Stimulated activated memory B cell treated with anti-CD40 and anti-IgM and Interleukin-4, amounts not matched to agents 10 μg/mL and 1 μg/mL and 100 μg/mL, for 72 hours (primary cell): Measurements from ENCODE around the gene TMEM178B.
"Not testable (repeated sequence)": the region's sequence is repeated elsewhere in the genome, so short reads cannot be mapped to it uniquely, and the experiment has no call there.

Source experiments
- ATAC-seq: fragments of 150-1000 bp; cut with Tn5 transposase; 2 replicates; pipeline ENCODE4 v1.10.0; 2021
- H3K27ac Mint-ChIP-seq: one replicate; pipeline ENCODE4 v1.8.0; 2022; ENCODE audit warnings: mild to moderate bottlenecking, mixed read lengths
- H3K27me3 Mint-ChIP-seq: one replicate; pipeline ENCODE4 v1.8.0; 2022; ENCODE audit warnings: mixed read lengths
- H3K36me3 Mint-ChIP-seq: one replicate; pipeline ENCODE4 v1.8.0; 2022; ENCODE audit warnings: mixed read lengths
- H3K4me1 Mint-ChIP-seq: one replicate; pipeline ENCODE4 v1.8.0; 2022; ENCODE audit warnings: mixed read lengths
- H3K4me3 Mint-ChIP-seq: one replicate; pipeline ENCODE4 v1.8.0; 2022; ENCODE audit warnings: mild to moderate bottlenecking, moderate library complexity, mixed read lengths
- H3K9me3 Mint-ChIP-seq: one replicate; pipeline ENCODE4 v1.8.0; 2022; ENCODE audit warnings: mixed read lengths

TMEM178B gene

DNA sequence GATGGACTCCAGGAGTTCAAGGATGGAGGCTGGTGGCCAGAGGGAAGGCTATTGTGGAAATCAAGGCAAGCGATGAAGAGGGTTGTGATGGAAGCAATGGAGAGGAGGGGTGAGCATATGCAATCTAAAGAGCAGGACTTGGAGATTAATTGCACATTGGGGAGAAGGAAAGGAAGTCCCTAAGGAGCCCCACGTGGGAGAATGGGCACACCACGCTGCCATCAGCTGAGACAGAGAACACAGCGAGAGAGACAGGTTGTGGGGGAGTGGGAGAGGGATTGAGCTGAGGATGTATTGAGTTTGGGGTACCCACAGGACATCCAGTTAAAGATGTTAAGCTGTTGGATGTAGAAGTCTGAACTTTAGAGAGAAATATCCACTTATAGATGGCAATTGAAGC, 73.6 kb downstream of the TMEM178B start:
- Mint-ChIP-seq H3K4me3 (no peak overlapping the region), H3K36me3 (no peaks in the 10 kb centered on the region), H3K27me3 (no peaks in the 10 kb centered on the region), H3K27ac (no peak overlapping the region), H3K4me1 (no peaks in the 10 kb centered on the region), H3K9me3 (peaks cover 3% of the 10 kb centered on the region)
- ATAC-seq, result no peak

DNA sequence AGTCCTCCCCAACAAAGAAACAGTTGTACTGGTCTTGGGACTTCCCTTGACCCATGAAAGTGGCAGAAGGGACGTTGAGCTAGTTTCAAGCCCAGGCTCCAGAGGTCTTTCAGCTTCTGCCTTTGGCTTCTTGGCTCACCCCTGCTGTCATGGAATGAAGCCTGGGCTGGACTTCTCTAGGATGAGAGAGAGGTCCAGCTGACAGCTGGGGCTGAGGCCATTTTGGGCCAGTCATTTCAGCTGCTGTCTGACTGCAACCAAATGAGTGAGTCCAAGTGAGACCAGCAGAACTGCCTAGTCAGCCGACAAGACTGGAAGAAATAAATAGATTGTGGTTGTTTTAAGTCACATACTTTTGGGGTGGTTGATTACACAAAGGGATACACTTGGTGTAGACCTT, 76.6 kb downstream of the TMEM178B start:
- H3K9me3 Mint-ChIP-seq, result no peaks in the 10 kb centered on the region
- H3K27ac Mint-ChIP-seq, result no peak overlapping the region
- ATAC-seq, result no peak

DNA sequence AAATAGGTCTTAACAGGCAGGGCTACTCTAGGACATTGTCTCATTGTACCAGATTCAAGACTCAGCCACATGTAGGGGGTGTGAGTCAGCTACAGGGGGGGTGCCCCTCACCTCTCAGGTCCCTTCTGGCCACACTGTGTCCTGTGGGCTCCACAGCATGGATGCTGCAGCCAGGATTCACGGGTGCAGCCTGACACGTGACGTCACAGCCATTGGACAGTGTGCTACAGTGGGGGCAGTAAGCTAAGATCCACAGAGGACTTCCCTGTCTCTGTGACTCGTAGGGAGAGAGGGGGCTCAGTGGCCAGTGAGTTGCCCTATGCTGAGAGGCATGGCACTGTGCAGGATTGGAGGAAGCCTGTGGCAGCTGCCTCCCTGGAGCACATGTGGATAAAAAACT, 77.9 kb downstream of the TMEM178B start:
- Mint-ChIP-seq H3K4me1 (peaks cover 4% of the 10 kb centered on the region), H3K27me3 (no peaks in the 10 kb centered on the region), H3K4me3 (no peak overlapping the region), H3K36me3 (no peaks in the 10 kb centered on the region), H3K9me3 (no peaks in the 10 kb centered on the region), H3K27ac (no peak overlapping the region)
- peak; percentile 17 for ATAC-seq

More for the DNA sequence above, 76.6 kb downstream of the TMEM178B start:
- Mint-ChIP-seq H3K27me3 (no peaks in the 10 kb centered on the region), H3K36me3 (no peaks in the 10 kb centered on the region), H3K4me1 (no peaks in the 10 kb centered on the region), H3K4me3 (no peak overlapping the region)

DNA sequence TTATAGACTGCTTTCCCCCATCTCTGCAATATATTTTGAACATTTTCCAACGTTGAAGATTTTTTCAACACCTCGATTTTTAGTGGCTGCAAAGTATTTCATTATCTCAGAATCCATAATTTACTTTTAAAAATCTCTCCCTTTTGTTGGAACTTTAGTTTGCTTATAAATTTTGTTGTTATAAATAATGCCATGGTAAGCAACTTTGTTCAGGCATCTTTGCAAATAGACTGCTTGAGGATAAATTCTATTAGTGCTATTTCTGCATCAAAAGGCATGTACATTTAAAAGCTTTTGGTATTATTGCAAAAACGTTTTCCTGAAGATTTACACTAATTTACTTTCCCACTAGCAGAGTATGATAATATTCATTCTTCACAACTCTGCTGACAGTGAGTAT, 79.4 kb downstream of the TMEM178B start:
- Mint-ChIP-seq H3K9me3 (no peaks in the 10 kb centered on the region), H3K4me1 (peaks cover 18% of the 10 kb centered on the region), H3K27ac (no peak overlapping the region), H3K36me3 (no peaks in the 10 kb centered on the region), H3K27me3 (no peaks in the 10 kb centered on the region), H3K4me3 (no peak overlapping the region)
- no peak for ATAC-seq

DNA sequence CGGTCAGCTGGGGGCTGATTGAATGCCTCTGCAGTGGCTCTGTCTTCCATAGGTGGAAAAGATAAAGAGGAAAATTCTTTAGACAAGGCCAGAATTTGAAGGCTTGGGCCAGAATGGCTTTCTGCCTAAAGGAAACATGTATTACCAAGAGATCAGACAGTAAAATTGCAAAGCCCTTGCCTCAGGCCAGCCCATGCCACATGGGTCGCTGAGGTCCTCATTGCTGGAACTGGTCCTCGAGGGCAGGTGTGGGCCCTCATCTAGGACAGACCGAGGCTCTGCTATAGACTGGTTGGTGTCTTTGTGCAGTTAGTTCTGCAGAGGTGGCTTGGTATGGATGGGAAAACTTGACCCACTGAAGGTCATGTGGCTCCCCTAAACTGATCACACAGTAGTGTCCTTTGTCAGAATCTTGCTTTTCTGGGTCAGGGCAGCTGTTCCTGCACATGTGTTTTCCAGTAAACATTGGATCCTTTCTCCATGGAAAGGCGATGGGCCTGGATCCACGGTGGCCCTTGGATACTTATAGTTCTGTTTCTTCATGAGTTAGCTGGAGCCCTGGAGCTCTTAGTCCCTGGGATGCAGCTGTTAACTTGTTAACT, 80.4 kb downstream of the TMEM178B start:
- Mint-ChIP-seq H3K27me3 (no peaks in the 10 kb centered on the region), H3K27ac (no peak overlapping the region), H3K4me1 (peaks cover 26% of the 10 kb centered on the region), H3K9me3 (no peaks in the 10 kb centered on the region), H3K36me3 (no peaks in the 10 kb centered on the region), H3K4me3 (no peak overlapping the region)
- ATAC-seq, result no peak

DNA sequence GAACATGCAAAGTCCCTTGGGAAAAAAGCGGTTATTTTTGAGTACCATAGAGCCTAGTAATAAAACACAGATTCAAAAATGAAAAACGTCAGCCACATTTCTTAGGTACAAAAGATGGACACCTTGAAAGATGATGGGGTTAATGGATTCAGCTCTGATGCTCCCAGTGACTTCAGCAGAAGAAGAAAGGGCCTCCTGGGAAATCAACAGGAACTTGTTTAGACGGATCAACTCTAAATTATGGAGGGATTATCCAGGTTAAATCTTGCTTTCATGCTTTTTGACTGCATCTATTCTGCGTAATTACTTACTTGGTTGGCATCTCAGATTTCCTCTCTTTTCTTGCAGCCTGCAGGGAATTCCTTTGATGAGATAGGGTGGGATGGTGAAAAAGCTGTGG, 82.5 kb downstream of the TMEM178B start:
- Mint-ChIP-seq H3K27me3 (peaks cover 9% of the 10 kb centered on the region), H3K4me3 (no peak overlapping the region), H3K27ac (no peak overlapping the region), H3K4me1 (peaks cover 27% of the 10 kb centered on the region), H3K36me3 (no peaks in the 10 kb centered on the region), H3K9me3 (no peaks in the 10 kb centered on the region)
- no peak for ATAC-seq

DNA sequence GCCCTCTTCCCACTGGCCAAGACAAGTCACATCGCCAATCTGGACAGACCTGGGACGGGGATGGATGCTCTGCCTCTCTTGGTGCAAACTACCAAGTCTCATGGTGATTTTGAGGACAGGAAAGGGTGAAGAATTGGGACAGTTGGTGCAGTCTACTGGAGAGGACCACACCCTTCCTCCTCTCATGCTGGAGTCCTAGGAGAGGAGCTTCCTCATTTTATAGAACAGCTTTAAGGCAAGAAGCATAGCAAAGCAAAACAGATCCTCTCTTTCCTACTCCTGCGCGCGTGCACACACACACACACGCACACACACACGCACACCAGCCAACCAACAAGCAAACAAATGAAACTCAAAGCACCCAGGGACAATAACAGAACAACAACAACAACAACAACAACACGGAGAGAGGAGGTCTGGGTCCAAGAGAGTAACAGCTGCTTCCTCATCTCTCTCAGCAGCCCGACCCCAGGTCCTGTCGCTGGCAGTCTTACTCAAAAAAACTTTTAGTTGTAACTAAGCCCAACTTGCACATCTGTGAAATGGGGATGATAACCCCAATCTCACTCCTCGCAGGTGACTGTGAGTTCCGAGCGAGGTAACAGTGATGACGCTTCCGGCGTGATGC, 83.4 kb downstream of the TMEM178B start:
- Mint-ChIP-seq H3K27ac (peak overlapping the region; percentile 1), H3K9me3 (no peaks in the 10 kb centered on the region)
- ATAC-seq, result peak; percentile 47

DNA sequence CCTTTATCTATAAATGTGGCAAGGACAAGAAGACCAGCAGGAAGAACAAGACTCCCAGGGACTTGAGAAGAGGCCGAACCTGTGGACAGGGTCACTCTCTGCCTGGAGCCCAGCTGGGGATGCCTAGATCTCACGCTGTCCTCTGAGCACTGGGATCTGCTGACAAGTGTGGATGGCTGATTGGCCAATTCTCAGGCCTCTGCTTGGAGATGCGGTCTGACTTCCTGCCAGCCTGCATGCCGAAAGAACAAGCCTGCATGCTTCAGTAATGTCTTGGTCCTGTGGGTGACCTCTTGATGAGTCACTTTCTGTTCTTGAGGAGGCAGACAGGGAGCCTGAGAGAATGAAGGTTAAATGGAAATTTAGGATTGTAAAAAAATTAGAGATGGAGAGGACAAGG, 84.7 kb downstream of the TMEM178B start:
- Mint-ChIP-seq H3K27ac (no peak overlapping the region), H3K36me3 (no peaks in the 10 kb centered on the region), H3K4me1 (peaks cover 27% of the 10 kb centered on the region), H3K27me3 (peaks cover 14% of the 10 kb centered on the region), H3K9me3 (peaks cover 4% of the 10 kb centered on the region), H3K4me3 (no peak overlapping the region)
- ATAC-seq, result no peak

More for the DNA sequence above, 83.4 kb downstream of the TMEM178B start:
- Mint-ChIP-seq H3K4me3 (no peak overlapping the region), H3K27me3 (peaks cover 14% of the 10 kb centered on the region), H3K4me1 (peaks cover 27% of the 10 kb centered on the region), H3K36me3 (no peaks in the 10 kb centered on the region)

DNA sequence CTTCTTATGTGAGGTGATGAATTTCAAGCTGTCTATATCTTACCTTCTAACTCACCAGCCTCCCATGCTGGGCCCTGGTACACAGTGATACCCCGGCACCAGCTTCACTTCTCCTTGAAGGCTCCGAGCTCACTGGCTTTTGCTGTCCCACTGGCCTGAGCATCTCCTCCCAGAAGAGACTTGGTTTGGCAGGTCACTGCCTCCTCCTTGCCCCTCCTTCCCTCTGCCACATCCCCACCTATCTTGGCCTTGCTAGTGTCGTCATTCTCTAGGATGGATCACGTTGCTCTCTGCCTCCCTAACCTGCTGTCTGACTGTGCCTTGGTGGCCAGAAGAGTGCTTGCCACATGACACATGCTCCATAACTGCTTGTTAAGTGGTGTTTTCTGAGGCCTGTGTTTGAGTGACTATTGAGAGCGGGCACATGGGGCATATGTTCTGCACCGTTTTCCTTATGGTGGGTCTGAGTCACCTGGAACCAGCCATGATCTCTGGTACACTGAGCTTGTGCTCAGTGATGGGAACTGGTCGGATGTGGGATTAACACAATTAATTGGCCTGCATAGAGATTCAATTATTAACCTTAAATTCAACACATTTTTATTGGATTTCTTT, 86.5 kb downstream of the TMEM178B start:
- peaks cover 27% of the 10 kb centered on the region for H3K4me1 Mint-ChIP-seq
- H3K4me3 Mint-ChIP-seq, result no peak overlapping the region
- H3K27me3 Mint-ChIP-seq, result peaks cover 14% of the 10 kb centered on the region
- no peaks in the 10 kb centered on the region for H3K36me3 Mint-ChIP-seq
- ATAC-seq, result no peak
- H3K9me3 Mint-ChIP-seq, result peaks cover 4% of the 10 kb centered on the region
- H3K27ac Mint-ChIP-seq, result no peak overlapping the region

DNA sequence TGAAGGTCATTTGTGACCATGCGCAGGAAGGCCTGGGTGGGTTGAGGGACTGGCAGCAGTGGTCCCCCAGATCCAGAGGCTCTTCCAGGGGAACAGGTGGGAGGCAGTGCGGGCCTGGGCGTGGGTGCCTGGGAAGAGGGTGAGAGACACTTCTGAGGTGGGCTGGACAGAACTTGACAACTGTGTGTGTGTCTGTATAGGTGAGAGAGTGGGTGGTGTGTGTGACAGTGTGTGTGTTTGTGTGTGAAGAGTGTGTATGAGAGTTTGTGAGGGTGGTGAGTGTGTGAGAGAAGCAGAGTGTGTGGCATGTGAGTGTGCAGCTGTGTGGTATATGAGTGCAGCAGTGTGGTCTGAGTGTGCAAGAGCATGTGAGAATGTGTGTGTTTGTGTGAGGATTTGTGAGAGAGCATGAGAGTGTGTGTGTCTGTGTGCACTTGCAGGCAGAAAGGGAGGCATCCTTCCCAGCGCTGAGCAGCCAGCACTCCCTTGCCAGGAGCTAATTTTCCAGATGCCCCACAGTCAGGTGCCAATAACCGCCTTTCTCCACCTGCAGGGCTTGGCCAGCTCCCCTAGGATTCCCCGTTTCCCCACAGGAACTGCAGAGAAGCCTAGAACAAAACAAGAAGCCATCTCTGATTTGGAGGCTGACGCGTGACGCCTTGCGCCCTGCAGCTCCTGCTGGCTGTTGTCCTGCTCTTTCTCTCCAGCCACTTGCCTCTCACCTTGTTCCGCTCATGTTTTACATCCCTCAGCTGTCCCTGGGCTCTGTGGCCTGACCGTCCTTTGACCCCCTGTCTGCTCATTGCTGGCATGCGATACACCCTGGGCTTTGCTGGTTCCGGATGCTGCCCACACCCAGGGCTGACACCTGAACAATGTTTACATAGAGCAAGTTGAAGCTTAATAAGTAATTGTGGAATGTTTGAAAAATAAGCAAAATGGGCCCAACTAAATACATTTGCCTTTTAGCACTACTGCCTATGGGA, 88.0 kb downstream of the TMEM178B start:
- ATAC-seq, result peak; percentile 39
- Mint-ChIP-seq H3K4me3 (no peak overlapping the region), H3K4me1 (peaks cover 22% of the 10 kb centered on the region), H3K36me3 (no peaks in the 10 kb centered on the region), H3K9me3 (peaks cover 4% of the 10 kb centered on the region), H3K27ac (no peak overlapping the region), H3K27me3 (peaks cover 14% of the 10 kb centered on the region)

DNA sequence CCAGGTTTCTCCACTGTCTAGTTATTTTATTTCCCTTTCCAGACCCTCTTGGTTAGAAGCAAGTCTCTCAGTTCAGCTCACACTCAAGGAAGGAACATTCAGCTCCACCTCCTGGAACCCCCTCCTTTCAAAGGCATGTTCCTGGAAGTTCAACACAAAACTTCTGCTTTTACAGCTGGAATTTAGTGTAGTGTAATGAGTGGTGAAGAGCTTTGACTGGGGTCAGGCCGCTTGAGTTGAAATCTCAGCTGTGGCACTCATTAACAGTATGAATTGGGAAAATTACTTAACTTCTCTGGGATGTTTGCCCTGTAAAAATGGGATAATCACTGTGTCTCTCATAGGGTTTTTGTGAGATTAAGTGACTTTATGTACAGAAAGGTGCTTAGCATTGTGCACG, 91.7 kb downstream of the TMEM178B start:
- H3K4me3 Mint-ChIP-seq, result no peak overlapping the region
- no peaks in the 10 kb centered on the region for H3K36me3 Mint-ChIP-seq
- no peak overlapping the region for H3K27ac Mint-ChIP-seq
- H3K4me1 Mint-ChIP-seq, result no peaks in the 10 kb centered on the region
- peaks cover 13% of the 10 kb centered on the region for H3K27me3 Mint-ChIP-seq
- peaks cover 4% of the 10 kb centered on the region for H3K9me3 Mint-ChIP-seq
- ATAC-seq, result no peak

DNA sequence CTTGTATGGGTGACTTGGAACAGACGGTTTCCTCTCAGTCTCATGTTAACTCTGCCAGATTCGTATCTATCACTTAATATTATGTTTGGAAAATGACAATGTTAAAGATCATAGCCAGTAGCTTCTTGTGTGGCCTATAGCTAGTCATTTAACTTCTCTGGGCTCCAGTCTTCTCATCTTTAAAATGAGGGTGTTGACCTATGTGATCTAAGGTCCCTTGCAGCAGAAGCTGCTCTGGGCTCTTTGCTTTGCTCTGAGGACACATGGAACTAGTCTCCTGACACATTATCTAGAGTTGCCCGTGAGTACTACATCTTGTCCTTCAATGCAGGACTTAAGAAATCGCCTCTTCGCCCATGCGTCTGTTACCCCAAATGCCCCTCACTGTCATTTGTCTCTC, 93.1 kb downstream of the TMEM178B start:
- H3K27ac Mint-ChIP-seq, result no peak overlapping the region
- no peak overlapping the region for H3K4me3 Mint-ChIP-seq
- H3K9me3 Mint-ChIP-seq, result peaks cover 4% of the 10 kb centered on the region
- no peaks in the 10 kb centered on the region for H3K27me3 Mint-ChIP-seq
- no peak for ATAC-seq
- no peaks in the 10 kb centered on the region for H3K4me1 Mint-ChIP-seq
- no peaks in the 10 kb centered on the region for H3K36me3 Mint-ChIP-seq

DNA sequence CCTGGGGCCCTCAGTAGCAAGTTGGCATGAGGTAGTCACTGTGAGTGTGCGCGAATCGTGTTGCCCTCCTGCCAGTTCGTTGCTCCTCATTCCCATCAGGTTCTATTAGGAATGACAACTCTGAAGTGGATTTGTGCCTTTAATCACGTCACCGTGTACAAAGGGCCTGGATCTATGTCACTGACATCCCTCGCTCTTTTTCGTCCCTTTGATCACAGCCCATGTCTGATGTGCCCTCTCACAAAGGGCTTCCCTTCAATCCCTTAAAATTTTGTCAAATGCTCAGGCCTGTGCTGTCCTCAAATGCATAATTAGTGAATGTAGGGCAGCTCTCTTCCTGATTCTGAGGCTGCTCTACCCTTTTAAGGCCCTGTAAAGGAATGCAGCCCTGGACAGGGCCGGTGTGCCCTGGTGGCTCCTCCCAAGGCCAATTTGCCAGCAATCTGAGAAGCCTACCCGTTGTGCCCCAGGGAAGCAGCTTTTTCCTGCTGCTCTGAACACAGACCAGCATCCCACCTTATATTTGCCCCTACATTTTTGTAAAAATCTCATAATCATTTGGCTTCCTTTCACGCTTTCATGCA, 93.6 kb downstream of the TMEM178B start:
- ATAC-seq, result no peak
- no peak overlapping the region for H3K27ac Mint-ChIP-seq
- H3K4me3 Mint-ChIP-seq, result no peak overlapping the region
- H3K4me1 Mint-ChIP-seq, result no peaks in the 10 kb centered on the region
- peaks cover 4% of the 10 kb centered on the region for H3K9me3 Mint-ChIP-seq
- H3K36me3 Mint-ChIP-seq, result no peaks in the 10 kb centered on the region
- H3K27me3 Mint-ChIP-seq, result no peaks in the 10 kb centered on the region

DNA sequence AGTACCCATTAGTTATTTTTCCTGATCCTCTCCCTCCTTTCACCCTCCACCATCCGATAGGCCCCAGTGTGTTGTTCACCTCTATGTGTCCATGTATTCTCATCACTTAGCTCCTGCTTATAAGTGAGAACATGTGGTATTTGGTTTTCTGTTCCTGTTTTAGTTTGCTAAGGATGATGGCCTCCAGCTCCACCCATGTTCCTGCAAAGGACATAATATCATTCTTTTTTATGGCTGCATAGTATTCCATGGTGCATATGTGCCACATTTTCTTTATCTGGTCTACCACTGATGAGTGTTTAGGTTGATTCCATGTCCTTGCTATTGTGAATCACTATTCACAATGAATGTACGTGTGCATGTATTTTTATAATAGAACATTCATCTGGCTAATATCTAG, 95.3 kb downstream of the TMEM178B start:
- H3K27ac Mint-ChIP-seq, H3K4me3 Mint-ChIP-seq, H3K9me3 Mint-ChIP-seq, H3K27me3 Mint-ChIP-seq, ATAC-seq, H3K4me1 Mint-ChIP-seq, H3K36me3 Mint-ChIP-seq: not testable (repeated sequence)

DNA sequence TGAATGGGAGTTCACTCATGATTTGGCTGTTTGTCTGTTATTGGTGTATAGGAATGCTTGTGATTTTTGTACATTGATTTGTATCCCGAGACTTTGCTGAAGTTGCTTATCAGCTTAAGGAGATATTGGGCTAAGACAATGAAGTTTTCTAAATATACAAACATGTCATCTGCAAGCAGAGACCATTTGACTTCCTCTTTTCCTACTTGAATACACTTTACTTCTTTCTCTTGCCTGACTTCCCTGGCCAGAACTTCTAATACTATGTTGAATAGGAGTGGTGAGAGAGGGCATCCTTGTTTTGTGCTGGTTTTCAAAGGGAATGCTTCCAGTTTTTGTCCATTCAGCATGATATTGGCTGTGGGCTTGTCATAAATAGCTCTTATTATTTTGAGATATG, 101.9 kb downstream of the TMEM178B start:
- H3K4me1 Mint-ChIP-seq, result peaks cover 15% of the 10 kb centered on the region
- not testable (repeated sequence) for ATAC-seq, H3K36me3 Mint-ChIP-seq, H3K9me3 Mint-ChIP-seq, H3K4me3 Mint-ChIP-seq, H3K27me3 Mint-ChIP-seq, H3K27ac Mint-ChIP-seq
